ENCODE data around the gene DLK2. TPM values are rescaled to one million over a fixed set of nuclear protein-coding genes. Genes with fewer than 3 reads are reported as not detected.

Gene DLK2
- total and polyA plus RNA-seq, 8 donors: 0.22 to 1.1 (median 0.31) TPM; not detected in 2

- peaks cover 0 to 4% (median 0%) of the 10 kb centered on the region in 3 donors for H3K36me3 ChIP-seq
- H3K27ac ChIP-seq: no peak overlapping the region
- ATAC-seq: no peak
- no peak for TF ChIP-seq CTCF (IDR thresholded peaks at IDR 0.05)
- no peaks in the 10 kb centered on the region for H3K9me3 ChIP-seq
- WGBS, 2 donors: 90 to 92% methylated on average over 4 of the region's 4 CpGs
- no peak for DNase-seq
- H3K27me3 ChIP-seq: no peaks in the 10 kb centered on the region
- H3K4me1 ChIP-seq: peaks cover 0 to 7% (median 5%) of the 10 kb centered on the region in 3 donors
- no peak for FAIRE-seq
- no peak overlapping the region for H3K4me3 ChIP-seq
- intact Hi-C loops (cut with DNase I): no loop called here
Measured at GRCh38 chr6:43434943-43435342, 20.4 kb downstream of the DLK2 start.

- H3K27ac ChIP-seq: no peak overlapping the region
- WGBS, 2 donors: 89 to 98% methylated on average over 14 to 15 of the region's 15 CpGs
- H3K9me3 ChIP-seq: no peaks in the 10 kb centered on the region
- intact Hi-C loops (cut with DNase I): no loop called here
- FAIRE-seq: no peak
- H3K36me3 ChIP-seq: peaks cover 0 to 4% (median 0%) of the 10 kb centered on the region in 3 donors
- peaks cover 0 to 11% (median 5%) of the 10 kb centered on the region in 3 donors for H3K4me1 ChIP-seq
- peak in 1 of 4 donors; percentile 61 for ATAC-seq
- peak in 1 of 6 donors; percentile 43 for DNase-seq
- TF ChIP-seq CTCF (IDR thresholded peaks at IDR 0.05): no peak
- H3K27me3 ChIP-seq: no peaks in the 10 kb centered on the region
- no peak overlapping the region for H3K4me3 ChIP-seq
Measured at GRCh38 chr6:43434001-43434840, 21.1 kb downstream of the DLK2 start.

- DNase-seq: no peak
- intact Hi-C loops (cut with DNase I): no loop called here
- Histone ChIP-seq H3K27ac (no peak overlapping the region), H3K4me1 (peaks cover 6 to 17% (median 13%) of the 10 kb centered on the region in 3 donors), H3K36me3 (peaks cover 0 to 4% (median 0%) of the 10 kb centered on the region in 3 donors), H3K4me3 (no peak overlapping the region), H3K9me3 (no peaks in the 10 kb centered on the region), H3K27me3 (no peaks in the 10 kb centered on the region)
- no peak for ATAC-seq
- 78 to 79% methylated on average over 8 of the region's 8 CpGs for WGBS, 2 donors
- TF ChIP-seq CTCF (IDR thresholded peaks at IDR 0.05): no peak
- FAIRE-seq: no peak
Measured at GRCh38 chr6:43433148-43433547, 22.2 kb downstream of the DLK2 start.

- H3K27ac ChIP-seq: no peak overlapping the region
- H3K4me3 ChIP-seq: no peak overlapping the region
- DNase-seq (peak in 1 of 6 donors; percentile 42), ATAC-seq (no peak), FAIRE-seq (no peak)
- intact Hi-C loops (cut with DNase I): no loop called here
- H3K9me3 ChIP-seq: no peaks in the 10 kb centered on the region
- 88 to 96% methylated on average over 19 of the region's 19 CpGs for WGBS, 2 donors
- peaks cover 0 to 4% (median 0%) of the 10 kb centered on the region in 3 donors for H3K36me3 ChIP-seq
- H3K27me3 ChIP-seq: no peaks in the 10 kb centered on the region
- no peak for TF ChIP-seq CTCF (IDR thresholded peaks at IDR 0.05)
- H3K4me1 ChIP-seq: peaks cover 6 to 17% (median 13%) of the 10 kb centered on the region in 3 donors
Measured at GRCh38 chr6:43432009-43432945, 23.1 kb downstream of the DLK2 start.

Measured in pancreas (tissue), 10 donors.